CD1c-positive myeloid dendritic cell (primary cell): ENCODE results near the gene OR3A2.
"Not testable (repeated sequence)": the region's sequence is repeated elsewhere in the genome, so short reads cannot be mapped to it uniquely, and the experiment has no call there.

ENCODE experiments used
- DNase-seq: peaks from one replicate; pipeline ENCODE4 v3.0.0-alpha.2; 2016; ENCODE audit errors: extremely low spot score

OR3A2 gene

DNA sequence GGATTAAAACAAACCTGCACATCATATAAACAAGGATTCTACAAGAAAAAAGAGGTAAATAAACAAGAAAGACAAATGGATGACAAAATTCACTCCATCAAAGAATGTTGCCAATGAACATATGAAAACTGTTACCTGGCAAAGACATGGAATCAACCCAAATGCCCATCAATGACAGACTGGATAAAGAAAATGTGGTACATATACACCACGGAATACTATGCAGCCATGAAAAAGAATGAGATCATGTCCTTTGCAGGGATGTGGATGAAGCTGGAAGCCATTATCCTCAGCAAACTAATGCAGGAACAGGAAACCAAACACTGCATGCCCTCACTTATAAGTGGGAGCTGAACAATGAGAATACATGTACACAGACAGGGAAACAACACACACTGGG is 92.6 kb downstream of the OR3A2 start:
- DNase-seq: not testable (repeated sequence)

DNA sequence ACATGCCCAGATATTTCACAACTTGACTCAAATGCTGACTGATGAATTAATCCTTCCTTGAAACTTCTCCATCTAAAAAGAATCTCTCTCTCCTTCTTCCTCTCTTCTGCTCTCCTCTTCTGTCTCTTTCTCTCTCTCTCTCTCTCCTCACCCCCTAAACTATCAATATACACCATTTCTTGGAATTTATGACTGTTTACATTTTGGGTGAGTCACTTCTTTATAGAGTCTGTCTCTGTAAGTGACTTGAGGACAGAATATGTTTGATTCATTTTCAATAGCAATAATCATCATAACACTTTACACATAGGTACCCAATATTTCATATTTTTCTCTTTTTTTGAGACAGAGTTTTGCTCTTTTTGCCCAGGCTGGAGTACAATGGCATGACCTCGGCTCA is 103.2 kb downstream of the OR3A2 start:
- DNase-seq: no peak

DNA sequence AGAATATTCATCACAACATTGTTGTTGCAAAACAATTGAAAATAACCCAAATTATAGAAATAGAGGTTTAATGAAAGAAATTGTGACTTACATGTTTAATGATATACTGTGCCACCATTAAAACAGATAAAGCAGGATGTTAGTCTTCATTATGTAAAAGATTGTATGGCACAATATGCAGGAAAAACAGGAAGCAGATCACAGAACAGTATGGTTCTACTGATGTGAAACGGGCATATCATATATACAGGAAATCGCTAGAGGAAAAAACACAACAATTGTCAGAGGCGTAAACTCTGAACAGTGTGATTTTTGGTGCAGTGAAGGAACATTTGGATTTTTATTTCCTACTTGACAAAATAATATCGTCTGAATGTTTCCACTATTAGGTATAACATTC is 110.0 kb downstream of the OR3A2 start:
- DNase-seq: peak; percentile 24

DNA sequence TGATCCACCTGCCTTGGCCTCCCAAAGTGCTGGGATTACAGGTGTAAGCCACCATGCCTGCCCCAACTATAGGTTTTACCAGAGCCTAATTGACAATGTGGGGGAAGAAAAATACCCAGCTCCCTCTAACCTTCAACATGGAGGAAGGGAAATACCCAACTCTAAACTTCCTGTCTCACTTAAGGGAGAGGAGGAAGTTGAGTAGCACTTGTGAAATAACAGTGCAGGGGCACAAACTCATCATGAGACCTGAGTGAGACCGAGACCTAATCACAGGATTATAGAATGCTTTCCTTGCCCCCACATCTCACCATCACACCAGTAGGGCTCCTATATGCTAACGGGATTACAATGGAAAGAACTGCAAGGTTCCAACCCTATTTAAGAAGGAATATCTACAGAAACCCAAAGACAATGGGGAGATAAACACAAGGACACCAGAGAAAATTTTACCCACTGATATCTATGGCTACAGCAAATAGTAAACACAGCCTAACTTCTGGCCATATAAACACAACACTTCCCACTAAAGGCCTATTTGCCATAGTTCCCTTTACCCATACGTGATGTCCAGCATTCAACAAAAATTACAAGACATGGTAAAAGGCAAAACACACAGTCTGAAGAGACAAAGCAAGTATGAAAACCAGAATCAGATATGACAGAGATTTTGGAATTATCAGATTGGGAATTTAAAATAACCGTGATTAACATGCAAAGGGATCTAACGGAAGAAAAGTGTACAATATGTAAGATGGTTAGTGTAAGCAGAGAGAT is 114.8 kb downstream of the OR3A2 start:
- DNase-seq: peak; percentile 61

DNA sequence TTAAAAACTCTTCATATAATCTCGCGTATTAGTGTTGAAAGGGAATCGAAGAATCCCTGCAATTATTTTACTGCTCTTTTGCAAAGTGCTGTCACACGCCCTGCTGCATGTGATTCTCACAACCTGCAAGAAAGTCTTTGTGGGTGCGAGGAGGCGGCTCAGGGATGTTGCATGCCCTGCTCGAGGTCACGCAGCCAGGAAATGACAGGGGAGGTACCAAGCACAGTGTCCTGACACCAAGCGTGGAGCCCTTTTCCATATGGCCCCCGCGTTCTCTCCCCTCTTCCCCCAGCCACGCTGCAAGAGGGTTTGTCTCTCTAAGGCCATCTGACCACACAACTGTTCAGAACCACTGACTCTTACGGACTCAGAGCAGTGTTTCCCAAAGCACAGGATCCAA is 125.5 kb downstream of the OR3A2 start:
- DNase-seq: no peak

DNA sequence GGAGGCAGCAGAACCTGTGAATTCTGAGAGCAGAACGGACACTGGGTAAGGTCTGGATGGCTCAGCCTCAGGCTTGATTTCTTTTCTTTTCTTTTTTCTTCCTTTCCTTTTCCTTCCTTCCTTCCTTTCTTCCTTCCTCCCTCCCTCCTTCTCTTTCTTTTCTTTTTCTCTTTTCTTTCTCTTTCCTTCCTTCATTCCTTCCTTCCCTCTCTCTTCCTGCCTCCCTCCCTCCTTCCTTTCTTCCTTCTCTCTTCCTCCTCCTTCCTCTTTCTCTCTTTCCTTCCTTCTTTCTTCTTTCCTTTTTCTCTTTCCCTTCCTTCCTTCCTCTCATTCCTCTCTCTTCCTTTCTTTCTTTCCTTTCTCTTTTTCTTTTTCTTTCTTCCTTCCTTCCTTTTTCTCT is 125.9 kb downstream of the OR3A2 start:
- DNase-seq: no peak

DNA sequence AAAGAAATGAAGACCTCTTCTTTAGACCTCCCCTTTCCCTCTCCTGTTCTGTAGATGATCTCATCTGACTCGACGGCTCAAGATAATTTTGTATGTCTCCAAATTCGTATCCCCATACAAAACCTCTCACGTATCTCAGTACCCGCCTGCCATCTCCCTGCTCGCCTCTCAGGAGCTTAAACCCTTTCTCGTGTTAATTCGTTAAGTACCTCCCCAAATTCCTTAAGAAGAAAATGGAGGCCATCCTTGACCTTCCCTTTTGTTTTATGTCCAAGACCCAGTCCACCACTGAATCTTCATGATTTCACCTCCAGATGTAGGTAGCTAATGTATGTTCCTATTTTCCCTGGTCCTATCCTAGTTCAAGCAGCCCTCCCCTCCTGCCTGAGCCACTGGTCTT is 129.5 kb downstream of the OR3A2 start:
- DNase-seq: no peak

DNA sequence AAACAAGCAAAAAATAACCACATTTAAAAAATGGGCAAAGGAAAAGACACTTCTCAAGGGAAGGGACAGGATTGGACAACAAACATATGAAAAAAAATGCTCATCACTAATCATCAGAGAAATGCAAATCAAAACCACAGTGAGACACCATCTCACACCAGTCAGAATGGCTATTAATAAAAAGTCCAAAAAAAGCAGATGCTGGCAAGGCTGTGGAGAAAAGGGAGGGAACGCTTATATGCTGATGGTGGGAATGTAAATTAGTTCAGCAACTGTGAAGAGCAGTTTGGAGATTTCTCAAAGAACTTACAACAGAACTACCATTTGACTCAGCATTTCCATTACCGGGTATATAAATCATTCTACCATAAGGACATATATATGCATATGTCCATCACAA is 137.1 kb downstream of the OR3A2 start:
- not testable (repeated sequence) for DNase-seq

DNA sequence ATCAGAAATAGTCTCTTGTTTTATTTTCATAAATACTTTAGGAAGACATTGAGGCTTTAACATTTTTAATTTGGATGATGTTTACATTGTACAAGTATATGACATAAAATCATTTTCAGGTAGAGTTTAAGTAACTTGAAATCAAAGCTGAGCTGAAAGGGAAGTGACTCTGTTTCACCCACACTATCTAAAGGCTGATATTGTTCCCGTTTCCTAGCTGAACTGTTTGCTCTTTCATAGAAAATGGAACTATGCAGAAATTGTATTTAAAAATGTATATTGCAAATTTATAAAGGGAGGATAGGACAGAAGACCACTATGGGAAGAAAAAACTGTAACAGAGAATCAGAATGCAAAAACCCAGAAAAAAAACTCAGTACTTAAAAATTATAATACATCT is 141.3 kb downstream of the OR3A2 start:
- DNase-seq: peak; percentile 63

DNA sequence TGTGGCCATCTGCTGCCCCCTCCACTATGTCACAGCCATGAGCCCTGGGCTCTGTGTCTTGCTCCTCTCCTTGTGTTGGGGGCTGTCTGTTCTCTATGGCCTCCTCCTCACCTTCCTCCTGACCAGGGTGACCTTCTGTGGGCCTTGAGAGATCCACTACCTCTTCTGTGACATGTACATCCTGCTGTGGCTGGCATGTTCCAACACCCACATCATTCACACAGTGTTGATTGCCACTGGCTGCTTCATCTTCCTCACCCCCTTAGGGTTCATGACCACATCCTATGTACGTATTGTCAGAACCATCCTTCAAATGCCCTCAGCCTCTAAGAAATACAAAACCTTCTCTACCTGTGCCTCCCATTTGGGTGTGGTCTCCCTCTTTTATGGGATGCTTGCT is 145.1 kb downstream of the OR3A2 start:
- not testable (repeated sequence) for DNase-seq

DNA sequence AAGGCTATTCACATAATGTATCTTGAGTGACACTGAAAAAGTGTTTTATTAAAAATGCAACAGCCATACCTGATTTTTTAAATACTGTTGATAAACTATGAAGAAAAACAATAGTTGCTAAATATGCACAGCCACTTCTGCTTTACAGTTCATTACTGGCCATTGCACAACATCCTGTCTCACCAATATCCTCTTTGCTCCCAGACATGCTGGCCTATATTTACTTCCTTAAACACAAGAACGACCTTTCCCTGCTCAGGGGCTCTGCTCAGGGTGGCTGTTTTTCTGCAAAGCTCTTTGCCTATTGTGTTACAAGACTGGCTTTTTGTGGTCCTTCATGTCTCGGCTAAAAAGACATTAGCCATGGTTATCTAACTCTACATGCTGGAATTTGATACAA is 147.4 kb downstream of the OR3A2 start:
- peak; percentile 66 for DNase-seq

DNA sequence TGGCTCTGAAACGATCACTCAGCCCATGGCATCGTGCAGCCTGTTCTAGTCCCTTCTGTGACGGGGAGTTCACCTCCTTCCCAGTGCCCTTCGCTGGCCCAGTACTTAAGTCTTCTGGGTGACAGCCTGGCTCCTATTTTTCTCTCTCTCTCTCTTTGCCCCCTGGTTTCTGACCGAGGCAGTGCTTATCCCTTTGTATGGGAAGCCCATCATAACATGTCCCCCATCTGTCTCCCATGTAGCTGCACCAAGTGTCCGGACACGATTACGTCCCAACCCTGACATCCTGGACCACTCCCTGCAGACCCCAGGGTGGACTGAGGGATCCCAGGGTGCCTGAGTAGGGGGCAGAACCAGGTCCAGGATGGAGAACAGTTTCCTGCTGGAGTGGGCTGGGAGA is 153.8 kb downstream of the OR3A2 start:
- not testable (repeated sequence) for DNase-seq
